H1 (cell line): Measurements from ENCODE around the gene CAVIN4. TPM values are rescaled to one million over a fixed set of nuclear protein-coding genes. Genes with fewer than 3 reads are reported as not detected.

ENCODE experiments used
- CTBP2 ChIP-seq: IDR thresholded peaks from 2 replicates; pipeline ENCODE4 v1.7.0; 2011; ENCODE audit warnings: borderline replicate concordance, mild to moderate bottlenecking, moderate library complexity, mixed read lengths, low read length; ENCODE audit not compliant: insufficient read depth, insufficient read length
- MAFK ChIP-seq: IDR thresholded peaks from 2 replicates; pipeline ENCODE4 v1.6.1; 2012; ENCODE audit warnings: low read depth, mild to moderate bottlenecking, improper control_type of control experiment, low read length
- NRF1 ChIP-seq: IDR thresholded peaks from 2 replicates; pipeline ENCODE4 v1.6.1; 2011; ENCODE audit warnings: mild to moderate bottlenecking, low read depth, low read length, improper control_type of control experiment
- RAD21 ChIP-seq, 2 experiments: IDR thresholded peaks in 1 of 2; conservative IDR thresholded peaks in 1 of 2; 2 replicates each; pipeline ENCODE4 v1.6.1; 2011; ENCODE audit warnings: low read depth in 2 of 2, low read length in 2 of 2, improper control_type of control experiment in 1 of 2, inconsistent platforms in 1 of 2, mild to moderate bottlenecking in 1 of 2, moderate library complexity in 1 of 2
- polyA plus RNA-seq, 7 experiments: library from polyadenylated mRNA; depleted of rRNA in 3 of 7; stranded (reverse) in 5 of 7; unstranded in 2 of 7; fragments of >200 nt in 5 of 7; fragments of 200-250 nt in 2 of 7; gene quantifications; 1 replicate in 5 of 7; 2 replicates in 1 of 7; 4 replicates in 1 of 7; pipeline versions ENCODE4 v1.2.1 to v1.2.3, GENCODE V29; 2011 to 2013; ENCODE audit warnings: missing spikeins in 2 of 7, mixed read lengths in 2 of 7
- total RNA-seq: library from RNA; stranded (reverse); fragmentation: NEBNext Ultra II Directional; extraction: Animal tissue kit (Norgen Biotek cat#: 25700); gene quantifications from 2 replicates; pipeline ENCODE4 v1.2.1, GENCODE V29; 2021
- TF ChIP-seq, protein P1 (sequence below): fragments of 300-600 bp; sonication (generic); IDR thresholded peaks from 2 replicates; pipeline ENCODE4 v1.7.1; 2012; ENCODE audit warnings: low read length, moderate library complexity, mild to moderate bottlenecking, inconsistent platforms; ENCODE audit not compliant: insufficient replicate concordance
- TF ChIP-seq, protein P2 (sequence below), 3 experiments: IDR thresholded peaks; 1 replicate in 2 of 3; 2 replicates in 1 of 3; pipeline versions ENCODE4 v1.5.1 to v1.6.1; 2011; ENCODE audit warnings: low read length in 3 of 3, mild to moderate bottlenecking in 3 of 3, inconsistent platforms in 2 of 3, low read depth in 1 of 3, moderate library complexity in 1 of 3; ENCODE audit not compliant: insufficient read depth in 1 of 3; ENCODE audit errors: control extremely low read depth in 1 of 3

Gene CAVIN4
- total and polyA plus RNA-seq, 2 of the 8 experiments (the other 6 are each of a cell fraction or from before 2014, with no cell fraction given) = 2.3 to 9.1 TPM

DNA sequence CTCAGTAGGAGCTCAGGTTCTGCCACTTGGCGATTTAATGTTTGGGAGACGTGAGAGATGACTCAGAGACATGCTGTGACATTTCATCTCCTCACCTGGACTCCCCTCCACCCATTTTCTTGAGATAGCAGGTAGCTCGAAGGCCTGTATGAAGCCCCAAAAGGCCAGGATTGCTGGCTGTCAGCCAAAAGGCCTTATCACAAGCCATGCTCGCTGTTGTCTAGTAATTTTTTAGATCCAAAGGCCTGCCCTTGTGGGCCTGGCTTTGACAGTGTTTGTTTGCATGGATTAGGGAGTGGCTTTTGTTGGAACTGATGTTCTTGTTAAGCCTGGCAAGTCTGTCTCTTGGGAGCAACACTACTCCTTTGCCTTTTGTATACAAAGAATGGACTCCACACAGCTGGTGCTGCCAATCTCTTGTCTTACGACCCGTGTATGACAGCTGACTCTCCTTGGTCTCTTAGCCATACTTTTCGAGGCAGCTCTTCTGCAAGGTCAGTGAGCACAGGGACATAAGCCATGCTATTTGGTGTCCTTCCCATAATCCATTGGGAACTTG lies 22.7 kb downstream of the CAVIN4 start (continued):
- TF ChIP-seq, protein P1, sequence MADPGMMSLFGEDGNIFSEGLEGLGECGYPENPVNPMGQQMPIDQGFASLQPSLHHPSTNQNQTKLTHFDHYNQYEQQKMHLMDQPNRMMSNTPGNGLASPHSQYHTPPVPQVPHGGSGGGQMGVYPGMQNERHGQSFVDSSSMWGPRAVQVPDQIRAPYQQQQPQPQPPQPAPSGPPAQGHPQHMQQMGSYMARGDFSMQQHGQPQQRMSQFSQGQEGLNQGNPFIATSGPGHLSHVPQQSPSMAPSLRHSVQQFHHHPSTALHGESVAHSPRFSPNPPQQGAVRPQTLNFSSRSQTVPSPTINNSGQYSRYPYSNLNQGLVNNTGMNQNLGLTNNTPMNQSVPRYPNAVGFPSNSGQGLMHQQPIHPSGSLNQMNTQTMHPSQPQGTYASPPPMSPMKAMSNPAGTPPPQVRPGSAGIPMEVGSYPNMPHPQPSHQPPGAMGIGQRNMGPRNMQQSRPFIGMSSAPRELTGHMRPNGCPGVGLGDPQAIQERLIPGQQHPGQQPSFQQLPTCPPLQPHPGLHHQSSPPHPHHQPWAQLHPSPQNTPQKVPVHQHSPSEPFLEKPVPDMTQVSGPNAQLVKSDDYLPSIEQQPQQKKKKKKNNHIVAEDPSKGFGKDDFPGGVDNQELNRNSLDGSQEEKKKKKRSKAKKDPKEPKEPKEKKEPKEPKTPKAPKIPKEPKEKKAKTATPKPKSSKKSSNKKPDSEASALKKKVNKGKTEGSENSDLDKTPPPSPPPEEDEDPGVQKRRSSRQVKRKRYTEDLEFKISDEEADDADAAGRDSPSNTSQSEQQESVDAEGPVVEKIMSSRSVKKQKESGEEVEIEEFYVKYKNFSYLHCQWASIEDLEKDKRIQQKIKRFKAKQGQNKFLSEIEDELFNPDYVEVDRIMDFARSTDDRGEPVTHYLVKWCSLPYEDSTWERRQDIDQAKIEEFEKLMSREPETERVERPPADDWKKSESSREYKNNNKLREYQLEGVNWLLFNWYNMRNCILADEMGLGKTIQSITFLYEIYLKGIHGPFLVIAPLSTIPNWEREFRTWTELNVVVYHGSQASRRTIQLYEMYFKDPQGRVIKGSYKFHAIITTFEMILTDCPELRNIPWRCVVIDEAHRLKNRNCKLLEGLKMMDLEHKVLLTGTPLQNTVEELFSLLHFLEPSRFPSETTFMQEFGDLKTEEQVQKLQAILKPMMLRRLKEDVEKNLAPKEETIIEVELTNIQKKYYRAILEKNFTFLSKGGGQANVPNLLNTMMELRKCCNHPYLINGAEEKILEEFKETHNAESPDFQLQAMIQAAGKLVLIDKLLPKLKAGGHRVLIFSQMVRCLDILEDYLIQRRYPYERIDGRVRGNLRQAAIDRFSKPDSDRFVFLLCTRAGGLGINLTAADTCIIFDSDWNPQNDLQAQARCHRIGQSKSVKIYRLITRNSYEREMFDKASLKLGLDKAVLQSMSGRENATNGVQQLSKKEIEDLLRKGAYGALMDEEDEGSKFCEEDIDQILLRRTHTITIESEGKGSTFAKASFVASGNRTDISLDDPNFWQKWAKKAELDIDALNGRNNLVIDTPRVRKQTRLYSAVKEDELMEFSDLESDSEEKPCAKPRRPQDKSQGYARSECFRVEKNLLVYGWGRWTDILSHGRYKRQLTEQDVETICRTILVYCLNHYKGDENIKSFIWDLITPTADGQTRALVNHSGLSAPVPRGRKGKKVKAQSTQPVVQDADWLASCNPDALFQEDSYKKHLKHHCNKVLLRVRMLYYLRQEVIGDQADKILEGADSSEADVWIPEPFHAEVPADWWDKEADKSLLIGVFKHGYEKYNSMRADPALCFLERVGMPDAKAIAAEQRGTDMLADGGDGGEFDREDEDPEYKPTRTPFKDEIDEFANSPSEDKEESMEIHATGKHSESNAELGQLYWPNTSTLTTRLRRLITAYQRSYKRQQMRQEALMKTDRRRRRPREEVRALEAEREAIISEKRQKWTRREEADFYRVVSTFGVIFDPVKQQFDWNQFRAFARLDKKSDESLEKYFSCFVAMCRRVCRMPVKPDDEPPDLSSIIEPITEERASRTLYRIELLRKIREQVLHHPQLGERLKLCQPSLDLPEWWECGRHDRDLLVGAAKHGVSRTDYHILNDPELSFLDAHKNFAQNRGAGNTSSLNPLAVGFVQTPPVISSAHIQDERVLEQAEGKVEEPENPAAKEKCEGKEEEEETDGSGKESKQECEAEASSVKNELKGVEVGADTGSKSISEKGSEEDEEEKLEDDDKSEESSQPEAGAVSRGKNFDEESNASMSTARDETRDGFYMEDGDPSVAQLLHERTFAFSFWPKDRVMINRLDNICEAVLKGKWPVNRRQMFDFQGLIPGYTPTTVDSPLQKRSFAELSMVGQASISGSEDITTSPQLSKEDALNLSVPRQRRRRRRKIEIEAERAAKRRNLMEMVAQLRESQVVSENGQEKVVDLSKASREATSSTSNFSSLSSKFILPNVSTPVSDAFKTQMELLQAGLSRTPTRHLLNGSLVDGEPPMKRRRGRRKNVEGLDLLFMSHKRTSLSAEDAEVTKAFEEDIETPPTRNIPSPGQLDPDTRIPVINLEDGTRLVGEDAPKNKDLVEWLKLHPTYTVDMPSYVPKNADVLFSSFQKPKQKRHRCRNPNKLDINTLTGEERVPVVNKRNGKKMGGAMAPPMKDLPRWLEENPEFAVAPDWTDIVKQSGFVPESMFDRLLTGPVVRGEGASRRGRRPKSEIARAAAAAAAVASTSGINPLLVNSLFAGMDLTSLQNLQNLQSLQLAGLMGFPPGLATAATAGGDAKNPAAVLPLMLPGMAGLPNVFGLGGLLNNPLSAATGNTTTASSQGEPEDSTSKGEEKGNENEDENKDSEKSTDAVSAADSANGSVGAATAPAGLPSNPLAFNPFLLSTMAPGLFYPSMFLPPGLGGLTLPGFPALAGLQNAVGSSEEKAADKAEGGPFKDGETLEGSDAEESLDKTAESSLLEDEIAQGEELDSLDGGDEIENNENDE = no peak
- TF ChIP-seq CTBP2 = no peak
- TF ChIP-seq, protein P2, sequence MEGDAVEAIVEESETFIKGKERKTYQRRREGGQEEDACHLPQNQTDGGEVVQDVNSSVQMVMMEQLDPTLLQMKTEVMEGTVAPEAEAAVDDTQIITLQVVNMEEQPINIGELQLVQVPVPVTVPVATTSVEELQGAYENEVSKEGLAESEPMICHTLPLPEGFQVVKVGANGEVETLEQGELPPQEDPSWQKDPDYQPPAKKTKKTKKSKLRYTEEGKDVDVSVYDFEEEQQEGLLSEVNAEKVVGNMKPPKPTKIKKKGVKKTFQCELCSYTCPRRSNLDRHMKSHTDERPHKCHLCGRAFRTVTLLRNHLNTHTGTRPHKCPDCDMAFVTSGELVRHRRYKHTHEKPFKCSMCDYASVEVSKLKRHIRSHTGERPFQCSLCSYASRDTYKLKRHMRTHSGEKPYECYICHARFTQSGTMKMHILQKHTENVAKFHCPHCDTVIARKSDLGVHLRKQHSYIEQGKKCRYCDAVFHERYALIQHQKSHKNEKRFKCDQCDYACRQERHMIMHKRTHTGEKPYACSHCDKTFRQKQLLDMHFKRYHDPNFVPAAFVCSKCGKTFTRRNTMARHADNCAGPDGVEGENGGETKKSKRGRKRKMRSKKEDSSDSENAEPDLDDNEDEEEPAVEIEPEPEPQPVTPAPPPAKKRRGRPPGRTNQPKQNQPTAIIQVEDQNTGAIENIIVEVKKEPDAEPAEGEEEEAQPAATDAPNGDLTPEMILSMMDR (IDR thresholded peaks at IDR 0.05; ENCODE audit: control extremely low read depth in 1 of 3, insufficient read depth in 1 of 3, low read depth in 1 of 3, low read length in 3 of 3) = no peak
- TF ChIP-seq NRF1 = no peak
- no peak for TF ChIP-seq RAD21 (IDR thresholded peaks at IDR 0.05 in 1 of 2, conservative IDR thresholded peaks at IDR 0.05 in 1 of 2; ENCODE audit: low read depth in 2 of 2, low read length in 2 of 2)
- no peak for TF ChIP-seq MAFK
